NT2/D1 (cell line): Measurements from ENCODE around the gene NOC3L.

ENCODE experiments used
- SUZ12 ChIP-seq: IDR thresholded peaks from 2 replicates; pipeline ENCODE4 v1.6.1; 2011; ENCODE audit not compliant: insufficient read length, insufficient read depth; ENCODE audit errors: extremely low read depth
- YY1 ChIP-seq: IDR thresholded peaks from 2 replicates; pipeline ENCODE4 v1.6.1; 2011; ENCODE audit not compliant: insufficient read length, insufficient read depth
- ZNF274 ChIP-seq: IDR thresholded peaks from 2 replicates; pipeline ENCODE4 v1.6.1; 2011; ENCODE audit warnings: mild to moderate bottlenecking, low read depth, low read length

DNA sequence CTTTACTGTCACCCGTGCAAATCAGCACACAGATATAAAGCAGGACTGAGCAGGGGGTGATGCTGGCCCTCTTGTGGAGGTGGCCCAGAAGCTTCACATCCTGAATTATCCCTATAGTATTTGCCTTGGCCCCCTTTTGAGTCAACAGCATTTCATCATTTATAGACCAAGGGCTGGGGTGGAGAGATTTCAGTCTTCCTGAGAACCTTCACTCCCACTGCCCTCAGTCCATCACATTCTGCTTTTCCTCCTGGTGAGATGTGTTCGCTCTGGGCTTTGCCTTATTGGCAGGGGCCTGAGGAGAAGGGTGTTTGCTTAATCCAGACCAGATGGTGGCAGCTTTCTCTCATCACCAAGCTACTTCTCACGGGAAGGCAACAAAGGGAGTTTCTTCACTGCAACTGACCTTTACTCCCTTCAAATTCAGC lies 47.7 kb downstream of the NOC3L start:
- TF ChIP-seq YY1 (no peak), ZNF274 (no peak), SUZ12 (no peak)
